ENCODE data around the gene HOXB1. TPM values are rescaled to one million over a fixed set of nuclear protein-coding genes. Genes with fewer than 3 reads are reported as not detected.
"Not testable (repeated sequence)": the region's sequence is repeated elsewhere in the genome, so short reads cannot be mapped to it uniquely, and the experiment has no call there.

The HOXB1 gene
- total RNA-seq, 1 donor from 2014 or later, result not detected

DNA sequence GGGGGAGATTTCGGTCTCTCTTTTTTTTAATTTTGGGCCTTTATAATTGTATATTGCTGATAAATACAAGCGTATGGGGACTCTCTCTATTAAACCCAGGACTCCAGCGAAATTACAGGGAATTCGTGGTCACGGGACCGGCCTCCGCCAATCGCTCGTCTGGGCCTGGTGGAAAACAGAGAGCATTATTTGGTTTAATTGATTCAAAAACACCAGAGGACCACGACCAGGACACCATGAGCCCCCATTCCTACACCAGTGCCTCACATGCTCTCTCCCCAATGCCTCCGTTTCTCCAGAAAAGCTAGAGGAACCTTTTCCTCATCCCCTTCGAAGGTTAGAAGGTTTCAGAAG, 14.2 kb upstream of the HOXB1 start, which contains the start of gene HOXB2:
TSS of gene HOXB2 (minus strand) at position 88 of the 354 bp plus-strand sequence. CDS start 198 bp downstream, outside the sequence.
- DNase-seq (ENCODE audit: low spot score in 2 of 2), result no peak
- FAIRE-seq, result no peak

DNA sequence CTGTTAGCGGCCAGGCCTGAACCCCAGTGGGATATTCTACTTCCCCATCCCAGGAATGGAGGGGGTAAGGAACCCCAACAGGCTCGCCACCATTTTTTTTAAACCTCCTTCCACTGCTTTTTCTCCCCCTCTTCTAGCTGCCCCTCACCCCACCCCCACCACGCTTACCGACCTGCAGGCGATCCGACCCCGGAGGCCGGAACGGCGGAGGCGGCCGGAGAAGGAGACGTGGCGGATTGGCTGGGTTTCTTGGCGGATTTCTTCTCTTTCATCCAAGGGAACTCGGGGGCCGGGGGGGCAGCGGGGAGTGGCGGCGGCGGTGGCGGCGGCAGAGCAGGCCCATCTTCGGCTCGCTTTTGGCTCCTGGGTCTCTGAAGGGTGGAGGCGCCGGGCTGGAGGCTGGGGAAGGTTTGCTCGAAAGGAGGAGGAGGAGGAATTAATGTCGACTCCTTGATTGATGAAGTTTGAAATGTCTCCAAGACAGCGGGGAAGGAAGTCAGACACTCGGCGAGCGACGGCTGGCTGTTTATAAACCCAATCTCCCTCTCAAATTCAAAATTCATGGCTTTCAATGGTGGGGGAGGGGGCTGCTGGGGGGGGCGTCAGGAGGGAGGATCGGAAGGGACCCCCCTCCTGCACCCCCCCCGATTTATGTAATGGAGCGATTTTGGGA, 13.7 kb upstream of the HOXB1 start:
- DNase-seq (ENCODE audit: low spot score in 2 of 2) (no peak), FAIRE-seq (no peak)

DNA sequence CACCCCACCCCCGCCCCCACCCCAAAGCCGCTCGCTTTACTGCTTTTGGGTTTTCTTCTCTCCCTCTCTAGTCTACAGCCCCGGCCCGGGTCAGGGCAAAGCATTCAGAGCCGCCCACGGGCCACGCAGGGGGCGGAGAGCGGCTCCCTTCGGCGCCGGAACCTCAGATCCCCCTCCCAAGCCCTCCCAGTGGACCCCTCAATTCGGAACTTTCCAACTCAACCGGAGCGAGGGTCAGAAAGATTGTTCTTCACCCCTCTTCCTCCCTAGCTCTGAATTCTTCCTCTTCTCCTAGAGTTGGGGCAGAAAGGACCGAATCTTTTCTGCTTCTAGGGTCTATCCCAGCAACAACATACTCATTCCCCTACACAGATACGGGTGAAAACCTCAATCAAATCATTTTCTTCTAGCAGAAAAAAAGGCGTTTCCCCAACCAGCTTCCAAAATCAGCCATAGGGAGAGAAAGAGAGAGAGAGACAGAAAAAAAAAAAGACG, 13.1 kb upstream of the HOXB1 start:
- FAIRE-seq, result no peak

DNA sequence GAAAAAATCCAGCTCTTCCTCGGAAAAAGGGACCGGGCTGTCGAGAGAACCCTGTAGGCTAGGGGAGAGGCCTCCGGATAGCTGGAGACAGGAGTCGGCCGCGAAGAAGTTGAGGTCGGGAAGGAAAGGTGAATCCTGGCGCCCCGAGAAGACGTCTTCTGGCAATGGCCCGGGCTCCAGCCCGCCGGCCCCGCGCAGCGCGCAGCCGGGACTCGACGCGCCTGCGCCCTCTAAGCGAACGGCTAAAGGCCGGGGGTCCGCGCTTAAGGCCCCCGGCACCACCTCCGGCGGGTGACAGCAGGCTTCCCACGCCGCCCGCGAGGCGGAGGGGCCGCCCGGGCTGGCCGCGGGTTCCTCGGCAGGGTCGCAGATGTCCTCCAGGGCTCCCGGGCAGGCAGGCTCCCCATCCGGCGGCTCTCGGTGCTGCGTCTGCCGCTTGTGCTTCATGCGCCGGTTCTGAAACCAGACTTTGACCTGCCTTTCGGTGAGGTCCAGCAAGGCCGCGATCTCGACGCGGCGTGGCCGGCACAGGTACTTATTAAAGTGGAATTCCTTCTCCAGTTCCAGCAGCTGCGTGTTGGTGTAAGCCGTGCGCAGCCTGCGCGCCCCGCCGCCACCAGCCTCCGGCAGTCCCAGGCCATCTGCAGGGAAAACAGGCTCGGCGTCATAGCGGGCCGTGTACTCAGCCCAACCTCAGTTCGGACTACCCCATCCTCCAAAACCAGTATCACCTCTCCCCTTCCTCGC, 12.5 kb upstream of the HOXB1 start:
- DNase-seq (ENCODE audit: low spot score in 2 of 2) (no peak), FAIRE-seq (no peak)

More for the DNA sequence above, 13.1 kb upstream of the HOXB1 start:
- no peak for DNase-seq (ENCODE audit: low spot score in 2 of 2)

DNA sequence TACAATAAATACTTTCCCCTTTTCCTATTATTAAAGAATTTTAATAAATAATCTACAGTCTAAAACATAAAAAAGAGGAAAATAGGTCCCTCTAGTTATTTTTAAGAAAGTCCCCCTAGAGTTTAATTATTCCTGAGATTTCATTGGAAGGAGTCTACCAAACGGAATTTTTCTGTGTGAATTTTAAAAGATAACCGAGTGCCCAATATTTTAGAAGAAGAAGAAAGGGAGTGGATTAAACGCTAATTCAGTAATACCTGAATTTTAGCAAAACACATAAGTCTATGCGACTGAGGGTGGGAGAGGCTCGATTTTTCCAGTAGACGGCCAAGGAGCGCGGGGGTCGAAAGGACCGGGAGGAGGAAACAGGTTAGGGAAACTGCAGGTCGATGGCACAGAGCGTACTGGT, 11.9 kb upstream of the HOXB1 start:
- FAIRE-seq (no peak), DNase-seq (ENCODE audit: low spot score in 2 of 2) (no peak)

DNA sequence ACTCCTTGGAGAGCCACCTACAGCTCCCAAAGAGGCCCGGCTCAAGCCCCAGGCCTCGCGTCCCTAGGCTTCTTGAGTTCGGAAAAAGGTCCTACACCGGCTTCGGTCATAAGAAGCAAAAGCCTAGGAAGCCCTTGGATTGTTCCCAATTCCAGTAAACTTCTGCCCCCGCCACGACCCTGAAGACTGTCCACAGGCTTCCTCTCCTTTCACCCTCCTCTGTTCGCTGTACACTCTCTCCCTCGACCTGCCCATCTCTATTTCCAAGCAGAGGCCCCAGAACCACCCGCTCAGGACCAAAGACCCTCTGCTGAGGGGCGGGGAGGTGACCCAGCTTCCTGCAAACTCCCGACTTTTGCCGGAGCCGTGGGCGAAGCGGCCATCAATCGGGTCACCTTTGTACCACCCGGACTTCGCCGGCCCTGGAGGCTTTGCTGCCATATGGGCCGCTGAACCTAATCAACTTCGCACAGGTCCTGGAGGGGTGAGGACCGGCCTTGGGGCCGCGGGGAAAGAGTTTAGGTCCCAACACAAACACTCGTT, 11.4 kb upstream of the HOXB1 start:
- FAIRE-seq, result no peak

DNA sequence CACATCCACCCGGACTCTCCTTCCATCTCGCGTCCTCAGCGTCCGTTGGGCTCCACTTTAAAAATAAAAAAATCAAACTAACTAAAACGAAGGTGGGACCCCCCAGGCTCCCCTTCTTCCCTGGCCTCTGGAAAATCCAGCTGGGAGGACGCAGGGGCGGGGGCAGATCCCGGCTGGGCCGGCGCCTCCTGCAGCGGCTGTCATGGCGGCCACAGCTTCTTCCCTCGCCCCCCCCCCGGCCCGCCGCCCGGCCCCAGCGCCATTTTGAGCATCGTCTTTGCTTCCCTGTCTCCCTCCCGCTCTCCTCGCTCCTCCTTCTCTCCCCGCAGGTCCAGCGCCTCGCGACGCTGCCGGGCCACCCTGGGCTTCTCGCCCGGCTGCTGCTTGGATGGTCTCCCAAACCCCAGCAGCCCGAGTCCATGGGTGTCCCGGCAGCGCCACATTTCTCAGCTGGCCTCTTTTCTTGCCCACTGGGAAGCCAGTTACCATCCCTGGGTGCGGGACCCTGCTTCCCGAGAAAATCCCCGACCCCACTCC, 10.8 kb upstream of the HOXB1 start:
- DNase-seq (ENCODE audit: low spot score in 2 of 2), result no peak
- FAIRE-seq, result no peak

More for the DNA sequence above, 11.4 kb upstream of the HOXB1 start:
- DNase-seq (ENCODE audit: low spot score in 2 of 2), result no peak

DNA sequence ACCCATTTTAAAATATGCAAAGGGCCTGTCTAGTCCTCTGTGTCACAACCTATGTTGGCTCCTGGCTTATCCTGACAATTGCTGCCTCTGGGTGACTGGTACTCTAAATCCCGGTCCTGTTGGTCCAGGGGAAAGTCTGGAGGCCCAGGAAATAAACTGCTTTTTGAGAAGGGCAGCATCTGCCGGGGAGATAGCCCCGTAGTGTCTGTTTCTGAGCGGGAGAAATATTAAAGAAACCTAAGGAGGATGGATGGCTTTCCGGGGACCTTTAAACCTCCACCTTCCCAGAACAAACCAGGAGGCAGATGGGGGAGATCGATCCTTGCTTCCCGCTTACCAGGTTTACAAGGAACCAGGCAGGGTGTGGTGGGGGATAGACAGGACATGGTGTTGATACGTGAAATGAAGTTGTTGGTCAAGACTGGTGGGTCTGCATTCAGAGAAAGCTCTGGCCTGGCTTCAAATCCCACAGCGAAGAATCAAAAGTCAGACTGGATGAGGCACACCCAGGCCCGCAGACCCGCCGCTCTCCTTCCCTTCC, 10.3 kb upstream of the HOXB1 start:
- DNase-seq (ENCODE audit: low spot score in 2 of 2) (no peak), FAIRE-seq (no peak)

DNA sequence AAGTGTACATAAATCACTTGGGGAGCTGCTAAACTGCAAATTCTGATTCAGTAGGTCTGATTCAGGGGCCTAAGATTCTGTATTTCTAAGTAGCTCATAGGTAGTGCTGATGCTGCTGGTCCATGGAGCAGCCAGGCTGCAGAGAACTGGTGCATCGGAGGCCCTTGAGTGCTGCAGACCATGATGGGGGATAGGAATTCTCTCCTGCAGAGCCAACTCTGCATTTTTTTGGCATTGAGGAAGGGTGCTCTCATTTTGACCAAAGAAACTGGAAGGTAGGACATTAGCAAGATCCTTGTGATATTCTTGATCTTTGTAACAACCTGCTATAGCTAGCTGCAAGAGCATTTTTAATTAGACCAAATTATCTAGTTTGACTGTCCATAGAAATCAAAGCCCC, 9.4 kb upstream of the HOXB1 start:
- no peak for DNase-seq (ENCODE audit: low spot score in 2 of 2)
- no peak for FAIRE-seq

DNA sequence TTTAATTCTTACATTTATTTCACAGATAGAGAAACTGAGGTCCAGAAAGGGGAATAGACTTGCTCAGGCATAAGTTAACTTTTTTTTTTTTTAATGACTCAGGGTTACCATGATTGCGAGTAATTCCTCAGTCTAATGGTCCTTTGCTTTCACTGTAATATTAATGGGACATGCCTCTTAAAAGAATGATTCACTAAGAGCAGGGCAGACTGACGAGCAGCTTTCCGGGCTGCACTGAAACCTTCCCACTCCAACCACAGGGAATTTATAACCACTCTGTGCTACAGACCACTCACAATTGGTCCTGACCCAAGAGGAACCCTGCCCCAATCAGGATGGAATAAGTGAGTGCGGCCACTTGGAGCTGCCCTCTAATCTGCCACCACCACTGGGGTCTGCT, 8.4 kb upstream of the HOXB1 start:
- DNase-seq (ENCODE audit: low spot score in 2 of 2), result no peak
- no peak for FAIRE-seq

DNA sequence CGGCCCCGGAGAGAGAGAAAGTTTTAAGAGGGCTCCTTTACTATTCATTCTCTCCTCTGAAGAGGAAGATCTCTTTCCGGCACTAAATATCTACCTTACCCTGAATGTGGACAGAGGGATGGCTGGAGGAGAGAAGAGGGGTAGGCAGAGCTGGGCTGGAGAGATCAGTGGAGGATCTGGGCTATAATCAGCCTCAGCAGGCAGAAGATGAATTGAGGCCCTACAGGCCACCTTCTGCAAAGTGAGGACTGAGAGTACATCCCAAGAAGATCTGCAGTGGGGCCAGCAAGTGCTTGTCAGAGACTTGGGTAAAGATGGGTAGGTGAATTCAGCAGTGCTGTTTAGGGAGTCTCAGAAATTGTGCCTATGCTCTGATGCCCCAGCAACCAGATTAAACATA, 6.5 kb upstream of the HOXB1 start:
- DNase-seq (ENCODE audit: low spot score in 2 of 2) (no peak), FAIRE-seq (no peak)

DNA sequence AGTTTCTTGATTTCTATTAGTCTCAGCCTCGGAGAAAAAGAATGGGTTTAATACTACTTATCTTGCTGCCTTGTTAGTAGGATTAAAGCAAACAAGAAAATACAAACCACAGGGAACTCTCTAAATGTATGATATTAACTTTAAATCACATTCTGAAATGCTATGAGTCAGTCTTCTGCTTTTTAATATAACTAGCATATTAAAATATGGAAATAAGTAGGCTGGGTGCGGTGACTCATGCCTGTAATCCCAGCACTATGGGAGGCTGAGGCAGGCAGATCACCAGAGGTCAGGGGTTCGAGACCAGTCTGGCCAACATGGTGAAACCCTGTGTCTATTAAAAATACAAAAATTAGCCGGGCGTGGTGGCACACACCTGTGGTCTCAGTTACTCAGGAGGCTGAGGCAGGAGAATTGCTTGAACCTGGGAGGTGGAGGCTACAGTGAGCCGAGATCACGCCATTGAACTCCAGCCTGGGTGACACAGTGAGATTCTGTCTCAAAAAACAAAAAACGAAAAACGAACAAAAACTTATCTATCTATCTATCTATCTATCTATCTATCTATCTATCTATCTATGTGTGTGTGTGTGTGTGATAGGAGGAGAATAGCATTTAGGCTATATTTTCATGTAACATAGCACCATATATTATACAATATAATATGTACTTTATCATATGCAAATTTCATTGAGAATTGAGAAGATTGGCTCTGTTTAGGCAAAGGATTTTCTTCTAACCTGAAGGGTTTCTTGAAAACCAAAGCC, 5.2 kb upstream of the HOXB1 start:
- DNase-seq (ENCODE audit: low spot score in 2 of 2); FAIRE-seq: not testable (repeated sequence)

DNA sequence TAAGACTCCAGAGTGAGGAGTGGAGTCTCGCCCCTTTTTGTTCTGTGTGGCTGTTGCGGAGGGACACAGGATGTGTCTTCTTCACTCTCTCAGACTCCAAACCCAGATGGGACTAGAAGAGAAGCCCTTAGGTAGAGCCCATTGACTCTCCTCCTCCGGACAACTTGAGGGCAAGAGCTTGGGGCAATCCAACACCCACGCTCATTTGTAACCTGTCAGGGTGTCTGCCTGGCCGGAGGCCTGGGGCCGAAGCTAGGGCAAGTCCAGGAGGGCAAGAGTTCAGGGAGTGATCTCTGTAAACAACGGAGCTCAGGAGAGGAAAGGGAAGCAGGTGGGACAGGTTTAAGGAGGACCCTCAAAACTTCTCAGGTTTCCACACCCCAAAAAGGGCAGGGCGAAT, 1.4 kb upstream of the HOXB1 start:
- DNase-seq (ENCODE audit: low spot score in 2 of 2), result no peak
- no peak for FAIRE-seq

DNA sequence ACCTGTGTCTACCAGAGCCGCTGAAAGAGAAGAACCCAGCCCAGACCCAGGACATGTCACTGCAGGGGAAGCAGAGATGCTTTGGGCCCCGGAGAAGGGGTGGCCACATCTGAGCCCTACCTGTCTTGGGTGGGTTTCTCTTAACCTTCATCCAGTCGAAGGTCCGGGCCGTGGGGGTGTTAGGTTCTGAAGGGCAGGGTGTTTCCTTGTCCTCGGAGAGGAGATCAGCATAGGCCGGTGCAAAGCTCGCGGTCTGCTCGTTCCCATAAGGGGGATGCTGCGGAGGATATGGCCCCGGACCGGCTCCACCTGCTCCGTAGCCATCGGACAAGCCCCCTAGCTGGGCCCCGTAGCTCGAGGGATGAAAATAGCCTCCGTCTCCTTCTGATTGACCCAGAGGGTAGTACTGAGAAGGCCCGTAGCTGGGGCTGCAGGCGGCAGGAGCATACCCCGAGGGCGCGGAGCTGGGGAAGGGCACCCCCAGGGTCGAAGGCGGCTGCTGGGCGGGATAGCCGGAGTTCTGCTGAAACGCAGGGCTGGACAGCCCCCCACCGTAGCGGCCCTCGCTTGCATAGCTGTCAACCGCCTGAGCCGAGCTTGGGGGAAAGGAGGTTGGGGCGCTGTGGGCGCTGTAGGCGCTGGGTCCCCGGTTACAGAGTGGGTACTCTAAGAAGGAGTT, 464 bp downstream of the HOXB1 start:
- FAIRE-seq (no peak), DNase-seq (ENCODE audit: low spot score in 2 of 2) (no peak)

DNA sequence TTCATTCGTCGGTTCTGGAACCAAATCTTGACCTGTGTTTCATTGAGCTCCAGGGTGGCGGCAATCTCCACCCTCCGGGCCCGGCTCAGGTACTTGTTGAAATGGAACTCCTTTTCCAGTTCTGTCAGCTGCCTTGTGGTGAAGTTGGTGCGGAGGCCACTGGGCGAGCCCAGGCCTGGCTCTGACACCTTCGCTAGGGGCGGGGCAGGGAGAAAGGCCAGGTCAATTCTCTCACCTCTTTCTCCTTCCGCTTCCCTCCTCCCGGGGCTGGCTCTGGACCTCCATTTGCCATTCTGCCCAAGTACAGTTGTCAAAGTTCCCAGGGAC, 1.2 kb downstream of the HOXB1 start:
- FAIRE-seq, result no peak
- no peak for DNase-seq (ENCODE audit: low spot score in 2 of 2)

DNA sequence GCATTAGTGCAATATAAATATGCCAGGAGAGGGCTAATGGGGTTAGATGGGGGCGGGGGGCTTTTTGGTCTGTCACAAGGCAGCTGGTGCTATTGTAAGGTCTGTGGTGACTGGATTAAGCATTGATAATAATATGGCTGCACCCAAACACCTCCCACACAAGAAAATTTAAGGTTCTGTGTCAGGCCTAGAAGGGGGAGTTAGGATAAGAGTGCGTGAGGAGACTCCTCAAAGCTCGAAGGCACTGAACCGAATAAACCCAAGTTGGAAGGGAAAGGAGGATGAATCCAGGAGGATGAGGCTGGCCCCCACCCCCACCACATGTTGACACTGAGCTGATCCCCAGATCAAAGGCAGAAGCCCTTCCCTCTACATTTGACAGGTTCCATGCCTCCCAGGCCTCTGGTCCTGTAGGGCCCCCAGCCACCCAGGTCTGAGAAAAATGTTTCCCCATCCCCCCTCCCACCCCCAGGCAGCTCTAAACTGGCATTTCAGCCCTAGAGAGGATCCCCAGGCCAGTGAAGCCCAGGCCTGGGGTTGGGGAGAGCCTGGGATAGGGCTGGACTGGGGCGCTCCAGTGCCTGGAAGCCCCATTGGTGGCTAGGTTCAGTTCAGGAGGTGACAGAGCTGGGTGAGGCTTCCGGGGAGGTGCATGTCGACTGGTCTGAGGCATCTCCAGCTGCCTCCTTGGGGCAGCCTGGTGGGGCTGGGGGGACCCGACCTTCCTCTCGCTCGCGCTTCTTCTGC, 1.7 kb downstream of the HOXB1 start:
- FAIRE-seq, result no peak
- DNase-seq (ENCODE audit: low spot score in 2 of 2), result no peak

DNA sequence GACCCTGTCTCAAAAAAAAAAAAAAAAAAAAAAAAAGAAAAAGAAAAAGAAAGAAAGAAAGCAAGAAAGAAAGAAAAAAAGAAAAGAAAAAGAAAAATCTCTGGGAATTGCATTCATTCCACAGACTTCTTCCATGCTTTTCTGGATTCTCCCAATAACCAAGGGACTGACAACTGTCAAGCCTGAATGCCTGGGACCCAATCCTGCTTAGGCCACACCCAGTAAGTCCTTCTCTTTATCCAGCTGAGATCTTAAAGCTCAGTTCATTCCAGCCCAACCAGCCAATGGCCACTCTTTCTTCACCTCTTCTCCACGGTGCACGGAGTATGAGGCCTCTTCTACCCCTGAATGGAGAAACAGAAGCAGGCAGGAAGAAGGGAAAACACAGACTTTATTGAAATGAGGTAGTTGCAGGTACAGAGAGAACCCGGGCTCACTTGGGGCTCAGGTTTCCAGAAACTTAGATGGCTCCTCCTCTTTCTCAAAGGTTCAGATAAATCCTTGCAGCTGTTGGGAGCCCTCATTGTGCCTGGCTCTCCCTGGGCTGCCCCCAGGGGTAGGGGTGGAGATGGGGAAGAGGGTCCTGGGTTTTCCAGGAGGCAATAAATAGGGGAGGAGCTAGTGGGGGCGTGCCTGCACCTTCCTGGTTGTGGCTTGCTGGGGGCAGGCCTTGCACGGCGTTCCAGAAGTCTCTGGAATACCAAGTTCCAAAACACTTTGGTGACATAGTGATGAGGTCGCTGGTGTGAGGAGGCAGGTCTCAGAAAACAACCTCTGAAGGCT, 2.5 kb downstream of the HOXB1 start:
- DNase-seq (ENCODE audit: low spot score in 2 of 2) (no peak), FAIRE-seq (no peak)

DNA sequence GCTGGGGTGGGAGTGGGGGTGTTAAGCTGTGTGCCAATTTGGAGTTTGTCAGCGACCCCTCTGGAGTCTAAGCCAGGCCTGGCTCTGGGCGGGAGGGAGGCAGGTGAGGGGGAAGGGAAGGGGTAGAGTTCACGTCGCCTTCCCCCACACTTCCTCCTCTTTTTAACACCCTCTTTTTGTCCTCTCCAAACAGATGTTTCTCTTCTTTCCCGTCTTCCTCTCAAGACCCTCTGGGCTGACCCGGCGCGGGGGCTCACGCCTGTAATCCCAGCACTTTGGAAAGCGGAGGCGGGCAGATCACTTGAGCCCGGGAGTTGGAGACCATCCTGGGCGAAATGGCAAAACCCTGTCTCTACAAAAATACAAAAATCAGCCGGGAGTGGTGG, 3.3 kb downstream of the HOXB1 start:
- FAIRE-seq, result no peak
- no peak for DNase-seq (ENCODE audit: low spot score in 2 of 2)
